ENCODE measurements around the gene RCHY1.
"Not testable (repeated sequence)": the region's sequence is repeated elsewhere in the genome, so short reads cannot be mapped to it uniquely, and the experiment has no call there.

Gene RCHY1

GRCh38 chr4:75512386-75513211 is 1.6 kb downstream of the RCHY1 start:
- TF ChIP-seq ZFX (IDR thresholded peaks at IDR 0.05; ENCODE audit: borderline replicate concordance) = no peak
- TF ChIP-seq, protein P1, sequence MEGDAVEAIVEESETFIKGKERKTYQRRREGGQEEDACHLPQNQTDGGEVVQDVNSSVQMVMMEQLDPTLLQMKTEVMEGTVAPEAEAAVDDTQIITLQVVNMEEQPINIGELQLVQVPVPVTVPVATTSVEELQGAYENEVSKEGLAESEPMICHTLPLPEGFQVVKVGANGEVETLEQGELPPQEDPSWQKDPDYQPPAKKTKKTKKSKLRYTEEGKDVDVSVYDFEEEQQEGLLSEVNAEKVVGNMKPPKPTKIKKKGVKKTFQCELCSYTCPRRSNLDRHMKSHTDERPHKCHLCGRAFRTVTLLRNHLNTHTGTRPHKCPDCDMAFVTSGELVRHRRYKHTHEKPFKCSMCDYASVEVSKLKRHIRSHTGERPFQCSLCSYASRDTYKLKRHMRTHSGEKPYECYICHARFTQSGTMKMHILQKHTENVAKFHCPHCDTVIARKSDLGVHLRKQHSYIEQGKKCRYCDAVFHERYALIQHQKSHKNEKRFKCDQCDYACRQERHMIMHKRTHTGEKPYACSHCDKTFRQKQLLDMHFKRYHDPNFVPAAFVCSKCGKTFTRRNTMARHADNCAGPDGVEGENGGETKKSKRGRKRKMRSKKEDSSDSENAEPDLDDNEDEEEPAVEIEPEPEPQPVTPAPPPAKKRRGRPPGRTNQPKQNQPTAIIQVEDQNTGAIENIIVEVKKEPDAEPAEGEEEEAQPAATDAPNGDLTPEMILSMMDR (IDR thresholded peaks at IDR 0.05) = no peak
- no peak overlapping the region; the same call in 1 of the 2 replicates for H3K27ac ChIP-seq

DNA sequence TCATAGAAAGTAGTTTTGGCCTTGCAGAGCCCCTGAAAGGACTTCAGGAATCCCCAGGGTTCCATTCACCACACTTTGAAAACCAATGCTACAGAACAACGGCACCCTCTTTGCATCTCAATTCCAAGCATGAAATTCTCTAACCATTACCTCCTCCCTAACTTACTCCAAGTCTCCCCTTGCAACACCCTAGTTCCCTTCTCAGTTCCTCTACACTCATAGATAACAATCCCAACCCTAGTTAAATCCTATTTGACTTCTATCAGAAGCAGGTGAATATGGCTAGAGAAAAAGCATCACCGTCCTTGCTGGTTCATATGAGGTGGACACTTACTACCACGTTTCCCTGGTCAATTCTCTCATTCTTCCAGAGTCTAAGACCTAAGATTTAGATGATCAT is 2.4 kb downstream of the RCHY1 start:
- H3K27ac ChIP-seq = no peak overlapping the region
- TF ChIP-seq ZFX (IDR thresholded peaks at IDR 0.05; ENCODE audit: borderline replicate concordance) = no peak
- TF ChIP-seq, protein P1 (IDR thresholded peaks at IDR 0.05) = no peak

DNA sequence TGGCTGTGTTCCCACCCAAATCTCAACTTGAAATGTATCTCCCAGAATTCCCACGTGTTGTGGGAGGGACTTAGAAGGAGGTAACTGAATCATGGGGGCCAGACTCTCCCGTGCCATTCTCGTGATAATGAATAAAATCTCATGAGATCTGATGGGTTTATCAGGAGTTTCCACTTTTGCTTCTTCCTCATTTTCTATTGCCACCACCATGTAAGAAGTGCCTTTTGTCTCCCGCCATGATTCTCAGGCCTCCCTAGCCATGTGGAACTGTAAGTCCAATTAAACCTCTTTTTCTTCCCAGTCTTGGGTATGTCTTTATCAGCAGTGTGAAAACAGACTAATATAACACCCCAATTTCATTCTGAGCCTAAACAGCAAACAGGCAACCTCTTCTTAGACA is 4.6 kb downstream of the RCHY1 start:
- H3K27ac ChIP-seq = not testable (repeated sequence)

DNA sequence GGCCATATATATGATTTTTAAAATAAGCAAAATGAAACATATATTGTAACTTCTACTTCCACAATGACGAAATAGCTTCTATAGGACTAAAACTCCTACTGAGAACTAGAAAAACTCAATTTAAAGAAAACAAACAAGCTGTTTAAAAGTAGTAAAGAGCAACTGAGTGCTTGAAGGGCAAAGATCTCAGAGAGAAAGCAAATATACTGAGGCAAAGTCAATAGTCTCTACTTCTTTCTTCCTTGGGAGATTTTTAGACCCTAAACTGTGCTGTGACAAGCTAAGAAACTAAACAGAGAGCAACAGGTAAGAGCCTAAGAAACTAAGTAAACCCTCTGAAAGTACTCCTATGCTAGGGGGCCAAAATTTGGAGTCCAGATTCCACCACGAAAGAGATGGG is 8.6 kb downstream of the RCHY1 start:
- TF ChIP-seq, protein P1 (IDR thresholded peaks at IDR 0.05) = no peak
- no peak for TF ChIP-seq ZFX (IDR thresholded peaks at IDR 0.05; ENCODE audit: borderline replicate concordance)
- H3K27ac ChIP-seq = peak overlapping the region; percentile 14; the same call in 1 of the 2 replicates

- TF ChIP-seq ZFX (IDR thresholded peaks at IDR 0.05; ENCODE audit: borderline replicate concordance) = no peak
- TF ChIP-seq, protein P1 (IDR thresholded peaks at IDR 0.05) = no peak
- H3K27ac ChIP-seq = no peak overlapping the region
Observed at GRCh38 chr4:75502671-75503070, 11.5 kb downstream of the RCHY1 start.

DNA sequence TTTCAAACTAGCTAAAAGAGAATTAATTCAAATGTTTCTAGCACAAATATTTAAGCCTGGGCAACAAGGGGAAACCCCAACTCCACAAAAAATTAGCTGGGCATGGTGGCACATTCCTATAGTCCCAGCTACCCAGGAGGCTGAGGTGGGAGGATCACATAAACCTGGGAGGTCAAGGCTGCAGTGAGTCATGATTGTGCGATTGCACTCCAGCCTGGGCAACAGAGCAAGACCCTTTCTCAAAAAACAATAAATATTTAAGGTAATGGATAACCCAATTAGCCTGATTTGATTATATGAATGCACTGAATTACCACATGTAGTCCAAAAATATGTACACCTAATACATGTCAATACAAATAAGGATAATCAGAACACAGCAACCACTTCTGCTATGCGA is 14.3 kb downstream of the RCHY1 start:
- H3K27ac ChIP-seq = no peak overlapping the region

GRCh38 chr4:75498041-75498440 is 16.2 kb downstream of the RCHY1 start:
- no peak for TF ChIP-seq ZFX (IDR thresholded peaks at IDR 0.05; ENCODE audit: borderline replicate concordance)
- TF ChIP-seq, protein P1 (IDR thresholded peaks at IDR 0.05) = no peak
- no peak overlapping the region for H3K27ac ChIP-seq

More for the DNA sequence above, 14.3 kb downstream of the RCHY1 start:
- TF ChIP-seq, protein P1 (IDR thresholded peaks at IDR 0.05) = no peak
- no peak for TF ChIP-seq ZFX (IDR thresholded peaks at IDR 0.05; ENCODE audit: borderline replicate concordance)

Measured in 22Rv1 (cell line).